SK-N-SH (cell line): ENCODE data around the gene RPL10. TPM values are rescaled to one million over a fixed set of nuclear protein-coding genes. Genes with fewer than 3 reads are reported as not detected.

Experiments used
- CTCF ChIA-PET: fragments of 300-600, 350-600 bp; formaldehyde crosslinking; extraction: SDS; loops from one replicate; lab custom pipeline; 2021; lab: Yijun Ruan, JAX
- POLR2A ChIA-PET: fragments of 350-600 bp; sonication (Branson Sonifier 250); formaldehyde crosslinking; extraction: SDS; loops from one replicate; lab custom pipeline; 2020; ENCODE audit warnings: antibody characterized with exemption, inconsistent platforms; lab: Yijun Ruan, JAX
- DNase-seq: peaks from one replicate; pipeline ENCODE4 v3.0.0; 2012
- H2AFZ ChIP-seq: fragments of 200-600 bp; sonication (generic); 2 replicates; pipeline ENCODE4 v1.8.1; 2016; ENCODE audit warnings: antibody characterized with exemption, mild to moderate bottlenecking, low read depth
- H3F3A ChIP-seq: fragments of 200-600 bp; sonication (generic); replicated peaks from 2 replicates; pipeline ENCODE3; 2016; ENCODE audit warnings: antibody characterized with exemption, mild to moderate bottlenecking; ENCODE audit not compliant: insufficient read depth
- H3K27ac ChIP-seq, 2 experiments: fragments of 200-500 bp in 1 of 2; fragments of 200-600 bp in 1 of 2; sonication (Bioruptor generic) in 1 of 2; sonication (generic), shearing (Covaris generic) in 1 of 2; 2 replicates each; pipeline versions ENCODE4 v1.5.1 to v1.6.1; 2014 to 2016; ENCODE audit warnings: low read depth in 2 of 2, inconsistent platforms in 1 of 2, low read length in 1 of 2, mild to moderate bottlenecking in 1 of 2, mixed read lengths in 1 of 2
- H3K27me3 ChIP-seq: fragments of 200-600 bp; sonication (generic), shearing (Covaris generic); 2 replicates; pipeline ENCODE4 v1.6.1; 2016; ENCODE audit warnings: mixed run types; ENCODE audit not compliant: insufficient read depth
- H3K36me3 ChIP-seq, 2 experiments: fragments of 200-500 bp in 1 of 2; fragments of 200-600 bp in 1 of 2; sonication (Bioruptor generic) in 1 of 2; sonication (generic) in 1 of 2; replicated peaks in 1 of 2; 2 replicates each; pipeline versions ENCODE3 to v1.5.1; 2014 to 2016; ENCODE audit warnings: low read length in 1 of 2, mild to moderate bottlenecking in 1 of 2; ENCODE audit not compliant: insufficient read depth in 2 of 2, control insufficient read depth in 1 of 2
- H3K4me1 ChIP-seq, 2 experiments: fragments of 200-500 bp in 1 of 2; fragments of 200-600 bp in 1 of 2; sonication (Bioruptor generic) in 1 of 2; sonication (generic), shearing (Covaris generic) in 1 of 2; 2 replicates each; pipeline versions ENCODE4 v1.5.1 to v1.6.1; 2014 to 2016; ENCODE audit warnings: low read depth in 1 of 2, low read length in 1 of 2, mixed run types in 1 of 2; ENCODE audit not compliant: insufficient read depth in 2 of 2, control insufficient read depth in 1 of 2
- H3K4me2 ChIP-seq: fragments of 200-600 bp; sonication (generic), shearing (Covaris generic); 2 replicates; pipeline ENCODE4 v1.6.1; 2017; ENCODE audit warnings: mixed run types
- H3K4me3 ChIP-seq, 2 experiments: fragments of 200-500 bp in 1 of 2; fragments of 200-600 bp in 1 of 2; sonication (Bioruptor generic) in 1 of 2; sonication (generic), shearing (Covaris generic) in 1 of 2; 2 replicates each; pipeline versions ENCODE4 v1.5.1 to v1.8.1; 2014 to 2016; ENCODE audit warnings: low read depth in 2 of 2, inconsistent platforms in 1 of 2, low read length in 1 of 2, mild to moderate bottlenecking in 1 of 2, mixed read lengths in 1 of 2, moderate library complexity in 1 of 2
- H3K79me2 ChIP-seq: fragments of 200-600 bp; sonication (generic); 2 replicates; pipeline ENCODE4 v1.8.1; 2017; ENCODE audit warnings: mild to moderate bottlenecking; ENCODE audit not compliant: insufficient read depth
- H3K9ac ChIP-seq: fragments of 200-600 bp; sonication (generic); 2 replicates; pipeline ENCODE4 v1.6.1; 2017; ENCODE audit warnings: mixed run types
- H3K9me2 ChIP-seq: fragments of 200-600 bp; sonication (generic); 2 replicates; pipeline ENCODE4 v1.6.1; 2017; ENCODE audit warnings: mixed run types
- H3K9me3 ChIP-seq: fragments of 200-600 bp; sonication (generic); 2 replicates; pipeline ENCODE4 v1.6.1; 2017; ENCODE audit warnings: mixed run types, mild to moderate bottlenecking, moderate library complexity
- H4K20me1 ChIP-seq: fragments of 200-600 bp; sonication (generic); 2 replicates; pipeline ENCODE4 v1.6.1; 2017; ENCODE audit warnings: mild to moderate bottlenecking, mixed run types; ENCODE audit not compliant: insufficient read depth
- CHD2 ChIP-seq: fragments of 150-350 bp; IDR thresholded peaks from 2 replicates; pipeline ENCODE4 v1.6.1; 2018; ENCODE audit warnings: low read length; ENCODE audit not compliant: partially characterized antibody
- CTCF ChIP-seq: fragments of 200-600 bp; sonication (generic); IDR thresholded peaks from 2 replicates; pipeline ENCODE4 v1.6.1; 2017; ENCODE audit warnings: antibody characterized with exemption, mild to moderate bottlenecking, moderate library complexity
- EZH2phosphoT487 ChIP-seq: fragments of 200-600 bp; sonication (generic); IDR thresholded peaks from 2 replicates; pipeline ENCODE4 v1.6.1; 2017; ENCODE audit warnings: low read depth, mixed run types, mild to moderate bottlenecking, antibody characterized with exemption, moderate library complexity, borderline replicate concordance
- FOSL2 ChIP-seq: IDR thresholded peaks from 2 replicates; pipeline ENCODE4 v1.4.0; 2012; ENCODE audit warnings: low read depth, mild to moderate bottlenecking, moderate library complexity, borderline replicate concordance
- FOXJ3 ChIP-seq: sonication (generic); formaldehyde crosslinking; IDR thresholded peaks from 2 replicates; pipeline ENCODE4 v1.5.1; 2020; ENCODE audit warnings: mild to moderate bottlenecking, missing genetic modification reagents
- IRF3 ChIP-seq: fragments of 150-350 bp; IDR thresholded peaks from 2 replicates; pipeline ENCODE4 v1.6.1; 2016; ENCODE audit warnings: mild to moderate bottlenecking, low read depth, low read length
- JUND ChIP-seq: IDR thresholded peaks from 2 replicates; pipeline ENCODE4 v1.4.0; 2012
- MEF2A ChIP-seq: IDR thresholded peaks from 2 replicates; pipeline ENCODE4 v1.4.0; 2012; ENCODE audit warnings: low read depth, borderline replicate concordance
- NFIC ChIP-seq: IDR thresholded peaks from 2 replicates; pipeline ENCODE4 v1.4.0; 2012; ENCODE audit warnings: borderline replicate concordance
- NRF1 ChIP-seq: IDR thresholded peaks from 2 replicates; pipeline ENCODE4 v1.6.1; 2012; ENCODE audit warnings: low read depth, mild to moderate bottlenecking, low read length
- PBX3 ChIP-seq: IDR thresholded peaks from 2 replicates; pipeline ENCODE4; 2012
- POLR2AphosphoS5 ChIP-seq: IDR thresholded peaks from 2 replicates; pipeline ENCODE4 v1.6.1; 2012; ENCODE audit warnings: low read depth, low read length
- RCOR1 ChIP-seq: fragments of 150-350 bp; IDR thresholded peaks from 2 replicates; pipeline ENCODE4 v1.6.1; 2017; ENCODE audit warnings: antibody characterized with exemption, low read length
- RFX5 ChIP-seq: IDR thresholded peaks from 2 replicates; pipeline ENCODE4 v1.6.1; 2012; ENCODE audit warnings: mild to moderate bottlenecking, improper control_type of control experiment, low read length
- TAF1 ChIP-seq: IDR thresholded peaks from 2 replicates; pipeline ENCODE4 v1.6.1; 2012; ENCODE audit warnings: low read depth, mild to moderate bottlenecking, low read length, moderate library complexity, borderline replicate concordance
- TCF12 ChIP-seq: IDR thresholded peaks from 2 replicates; pipeline ENCODE4 v1.4.0; 2012
- USF2 ChIP-seq: fragments of 150-350 bp; IDR thresholded peaks from 2 replicates; pipeline ENCODE4 v1.6.1; 2017; ENCODE audit warnings: antibody characterized with exemption, low read length, low read depth, borderline replicate concordance
- YY1 ChIP-seq: IDR thresholded peaks from 2 replicates; pipeline ENCODE4 v1.4.0; 2012; ENCODE audit warnings: low read depth, mild to moderate bottlenecking
- ZBTB33 ChIP-seq: IDR thresholded peaks from 2 replicates; pipeline ENCODE4 v1.4.0; 2012; ENCODE audit warnings: low read depth, borderline replicate concordance
- WGBS: methylation state at CpG from one replicate; pipeline ENCODE4 v1.1.6; 2017; ENCODE audit warnings: low lambda C conversion rate; 5-methylcytosine and 5-hydroxymethylcytosine counted together
- polyA plus RNA-seq, 3 experiments: library from polyadenylated mRNA; depleted of rRNA; stranded (reverse); fragments of >200 nt; gene quantifications; 2 replicates each; pipeline ENCODE4 v1.2.3, GENCODE V29; 2012
- TF ChIP-seq, protein P1 (sequence below): IDR thresholded peaks from 2 replicates; pipeline ENCODE4 v1.4.0; 2012; ENCODE audit warnings: low read depth
- TF ChIP-seq, protein P2 (sequence below): IDR thresholded peaks from 2 replicates; pipeline ENCODE4 v1.6.1; 2012; ENCODE audit warnings: mild to moderate bottlenecking, low read depth, low read length, moderate library complexity

RPL10 gene
- polyA plus RNA-seq, 1 of the 3 experiments (the other 2 are of a cell fraction), result 4,562 TPM

DNA sequence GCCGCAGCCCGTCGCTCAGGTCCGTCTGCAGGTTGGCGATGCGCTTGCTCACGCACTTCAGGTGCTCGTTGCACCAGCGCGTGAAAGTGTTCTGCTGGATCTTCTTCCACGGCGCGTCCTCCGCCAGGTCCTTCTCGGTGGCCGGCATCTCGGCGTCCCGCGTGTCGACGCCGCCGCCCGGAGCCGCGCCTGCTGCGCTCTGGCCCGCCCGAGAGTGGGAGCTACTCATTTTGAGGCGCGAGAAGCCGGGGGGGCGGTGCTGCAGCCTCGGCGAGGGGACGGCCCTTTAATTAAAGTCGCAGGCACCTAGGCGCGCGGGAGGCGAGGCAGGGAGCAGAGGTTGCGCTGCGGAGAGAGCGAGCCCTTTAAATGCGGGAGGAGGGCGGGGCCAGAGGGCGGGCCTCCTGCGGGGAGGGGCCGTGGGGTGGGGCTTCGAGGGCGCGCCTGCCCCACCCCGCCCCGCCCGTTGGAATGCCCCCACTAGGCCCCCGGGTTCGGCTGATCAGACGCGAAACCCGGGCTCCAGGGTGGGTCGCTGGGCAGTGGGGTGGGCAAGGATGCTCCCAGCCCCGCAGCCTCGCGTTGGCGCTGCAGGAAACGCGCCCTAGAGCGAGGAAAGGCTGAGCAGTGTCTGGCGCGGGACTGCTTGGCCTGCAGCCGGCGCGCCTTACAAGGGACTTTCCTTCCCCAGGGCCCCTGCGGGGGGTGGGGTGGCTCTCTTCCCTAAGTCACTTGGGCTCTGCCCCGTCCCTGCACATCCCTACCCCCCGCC is 27.0 kb upstream of the RPL10 start:
- peaks cover 10 to 14% of the 10 kb centered on the region in 2 experiments for H3K36me3 ChIP-seq
- CTCF ChIA-PET, result no interaction called here
- no peak overlapping the region for H2AFZ ChIP-seq
- peak; percentile 88 for DNase-seq
- H3K9ac ChIP-seq, result peak overlapping the region; percentile 88
- peak overlapping the region; percentile 97; the same call in 1 of the 2 replicates for H3K4me2 ChIP-seq
- peaks cover 75% of the 10 kb centered on the region for H3K79me2 ChIP-seq
- no peaks in the 10 kb centered on the region for H3K9me2 ChIP-seq
- H3K27ac ChIP-seq, result peak overlapping the region; percentile 90 to 98
- POLR2A ChIA-PET, result interaction anchor here (0.6 kb wide), 1 partner anchor 120 kb away, joined by 3 read pairs; no protein-coding TSS in a partner anchor
- peaks cover 14% of the 10 kb centered on the region for H3F3A ChIP-seq
- 51% methylated on average over 36 of the region's 77 CpGs for WGBS
- H3K27me3 ChIP-seq, result no peaks in the 10 kb centered on the region
- H4K20me1 ChIP-seq, result peaks cover 25% of the 10 kb centered on the region
- H3K9me3 ChIP-seq, result no peaks in the 10 kb centered on the region
- peak overlapping the region; percentile 72 to 82 for H3K4me3 ChIP-seq
- peaks cover 16 to 17% of the 10 kb centered on the region in 2 experiments; a peak in 2 of 4 replicates for H3K4me1 ChIP-seq
- TF ChIP-seq RCOR1 (no peak), FOXJ3 (CRISPR knock-in tag) (no peak), POLR2AphosphoS5 (peak; percentile 97), ZBTB33 (no peak), NFIC (no peak), TCF12 (peak; percentile 10; the same call in 1 of the 2 replicates), MEF2A (no peak), PBX3 (peak; percentile 20; the same call in 1 of the 2 replicates), JUND (no peak), IRF3 (no peak), YY1 (peak; percentile 54; the same call in 1 of the 2 replicates), NRF1 (no peak), TAF1 (peak; percentile 80; the same call in 1 of the 2 replicates), CHD2 (no peak), CTCF (no peak), USF2 (no peak), RFX5 (no peak), EZH2phosphoT487 (no peak), FOSL2 (no peak)
- TF ChIP-seq, protein P1, sequence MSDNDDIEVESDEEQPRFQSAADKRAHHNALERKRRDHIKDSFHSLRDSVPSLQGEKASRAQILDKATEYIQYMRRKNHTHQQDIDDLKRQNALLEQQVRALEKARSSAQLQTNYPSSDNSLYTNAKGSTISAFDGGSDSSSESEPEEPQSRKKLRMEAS, result peak; percentile 98
- TF ChIP-seq, protein P2, sequence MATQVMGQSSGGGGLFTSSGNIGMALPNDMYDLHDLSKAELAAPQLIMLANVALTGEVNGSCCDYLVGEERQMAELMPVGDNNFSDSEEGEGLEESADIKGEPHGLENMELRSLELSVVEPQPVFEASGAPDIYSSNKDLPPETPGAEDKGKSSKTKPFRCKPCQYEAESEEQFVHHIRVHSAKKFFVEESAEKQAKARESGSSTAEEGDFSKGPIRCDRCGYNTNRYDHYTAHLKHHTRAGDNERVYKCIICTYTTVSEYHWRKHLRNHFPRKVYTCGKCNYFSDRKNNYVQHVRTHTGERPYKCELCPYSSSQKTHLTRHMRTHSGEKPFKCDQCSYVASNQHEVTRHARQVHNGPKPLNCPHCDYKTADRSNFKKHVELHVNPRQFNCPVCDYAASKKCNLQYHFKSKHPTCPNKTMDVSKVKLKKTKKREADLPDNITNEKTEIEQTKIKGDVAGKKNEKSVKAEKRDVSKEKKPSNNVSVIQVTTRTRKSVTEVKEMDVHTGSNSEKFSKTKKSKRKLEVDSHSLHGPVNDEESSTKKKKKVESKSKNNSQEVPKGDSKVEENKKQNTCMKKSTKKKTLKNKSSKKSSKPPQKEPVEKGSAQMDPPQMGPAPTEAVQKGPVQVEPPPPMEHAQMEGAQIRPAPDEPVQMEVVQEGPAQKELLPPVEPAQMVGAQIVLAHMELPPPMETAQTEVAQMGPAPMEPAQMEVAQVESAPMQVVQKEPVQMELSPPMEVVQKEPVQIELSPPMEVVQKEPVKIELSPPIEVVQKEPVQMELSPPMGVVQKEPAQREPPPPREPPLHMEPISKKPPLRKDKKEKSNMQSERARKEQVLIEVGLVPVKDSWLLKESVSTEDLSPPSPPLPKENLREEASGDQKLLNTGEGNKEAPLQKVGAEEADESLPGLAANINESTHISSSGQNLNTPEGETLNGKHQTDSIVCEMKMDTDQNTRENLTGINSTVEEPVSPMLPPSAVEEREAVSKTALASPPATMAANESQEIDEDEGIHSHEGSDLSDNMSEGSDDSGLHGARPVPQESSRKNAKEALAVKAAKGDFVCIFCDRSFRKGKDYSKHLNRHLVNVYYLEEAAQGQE, result peak; percentile 18; the same call in 1 of the 2 replicates
